AG09319 (cell line): ENCODE results near the gene ERCC8.
"Not testable (repeated sequence)": the region's sequence is repeated elsewhere in the genome, so short reads cannot be mapped to it uniquely, and the experiment has no call there.

Experiments
- DNase-seq: peaks from one replicate; pipeline ENCODE4 v3.0.0-alpha.2; 2010; ENCODE audit warnings: low read depth; ENCODE audit errors: extremely low read depth
- CTCF ChIP-seq: IDR thresholded peaks from 2 replicates; pipeline ENCODE4 v1.5.1; 2011; ENCODE audit warnings: low read depth, mild to moderate bottlenecking, inconsistent platforms, low read length, moderate library complexity

The ERCC8 gene

GRCh38 chr5:60944904-60945812 is at the start of gene ERCC8, which contains the start of gene NDUFAF2:
Gene ERCC8 (minus strand): TSS chr5:60945070. CDS start chr5:60945008, 62 bp downstream.
Gene NDUFAF2 (plus strand): TSS chr5:60945205. CDS start chr5:60945256, 51 bp downstream.
- peak; percentile 71 for DNase-seq
- no peak for TF ChIP-seq CTCF

- no peak for TF ChIP-seq CTCF
- DNase-seq = no peak
These were observed 49.2 kb upstream of the ERCC8 start for GRCh38 chr5:60993875-60994571.

GRCh38 chr5:60993425-60993824 is 48.6 kb upstream of the ERCC8 start:
- TF ChIP-seq CTCF = no peak
- no peak for DNase-seq

GRCh38 chr5:60992871-60993270 is 48.0 kb upstream of the ERCC8 start:
- no peak for DNase-seq
- TF ChIP-seq CTCF = no peak

- no peak for DNase-seq
- TF ChIP-seq CTCF = no peak
These were observed 44.9 kb upstream of the ERCC8 start for GRCh38 chr5:60989790-60990189.

- not testable (repeated sequence) for DNase-seq
These were observed 37.3 kb upstream of the ERCC8 start for GRCh38 chr5:60982127-60982526.

GRCh38 chr5:60980511-60980910 is 35.6 kb upstream of the ERCC8 start:
- no peak for DNase-seq
- no peak for TF ChIP-seq CTCF
